Cardiac septum (tissue), 1 donor: Measurements from ENCODE around the gene CRIM1. TPM values are rescaled to one million over a fixed set of nuclear protein-coding genes. Genes with fewer than 3 reads are reported as not detected.

Source experiments
- DNase-seq: peaks from one replicate; pipeline ENCODE4 v3.0.0-alpha.2; 2020; ENCODE audit warnings: low spot score
- intact Hi-C: fragments of 100-400 bp; cut with DNase I; formaldehyde crosslinking; loops from one replicate; pipeline ENCODE4 v1.14.0; 2022
- total RNA-seq: library from RNA; stranded (reverse); fragmentation: NEBNext Ultra II Directional; extraction: Animal tissue kit (Norgen Biotek cat#: 25700); gene quantifications from one replicate; pipeline ENCODE4 v1.2.1, GENCODE V29; 2021
- donor health status: DM: no; HTN: no; CAD: no.

The CRIM1 gene
- total RNA-seq, 1 donor from 2014 or later: 125 TPM

DNA sequence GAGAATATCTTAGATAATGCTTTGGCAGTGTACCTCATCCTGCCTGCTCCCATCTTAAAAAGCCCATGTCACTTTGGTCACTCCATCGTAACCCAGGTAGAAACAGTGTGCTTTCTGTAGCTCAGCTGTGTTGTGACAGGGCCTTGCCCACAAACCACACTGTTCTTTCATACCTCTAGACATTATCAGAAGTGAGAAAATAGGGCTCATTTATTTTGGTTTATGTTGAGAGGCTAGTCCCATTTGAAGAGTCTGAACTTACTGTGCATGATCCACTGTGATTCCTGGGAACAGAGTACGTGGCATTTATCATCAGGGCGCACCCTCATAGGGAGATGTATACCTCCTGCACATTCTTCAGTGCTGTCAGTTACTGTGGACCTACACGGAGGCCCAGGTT is 172.7 kb downstream of the CRIM1 start:
- intact Hi-C loops: no loop called here
- no peak for DNase-seq

- DNase-seq: no peak
- intact Hi-C loops: no loop called here
These were observed 173.3 kb downstream of the CRIM1 start for GRCh38 chr2:36528766-36529392.

DNA sequence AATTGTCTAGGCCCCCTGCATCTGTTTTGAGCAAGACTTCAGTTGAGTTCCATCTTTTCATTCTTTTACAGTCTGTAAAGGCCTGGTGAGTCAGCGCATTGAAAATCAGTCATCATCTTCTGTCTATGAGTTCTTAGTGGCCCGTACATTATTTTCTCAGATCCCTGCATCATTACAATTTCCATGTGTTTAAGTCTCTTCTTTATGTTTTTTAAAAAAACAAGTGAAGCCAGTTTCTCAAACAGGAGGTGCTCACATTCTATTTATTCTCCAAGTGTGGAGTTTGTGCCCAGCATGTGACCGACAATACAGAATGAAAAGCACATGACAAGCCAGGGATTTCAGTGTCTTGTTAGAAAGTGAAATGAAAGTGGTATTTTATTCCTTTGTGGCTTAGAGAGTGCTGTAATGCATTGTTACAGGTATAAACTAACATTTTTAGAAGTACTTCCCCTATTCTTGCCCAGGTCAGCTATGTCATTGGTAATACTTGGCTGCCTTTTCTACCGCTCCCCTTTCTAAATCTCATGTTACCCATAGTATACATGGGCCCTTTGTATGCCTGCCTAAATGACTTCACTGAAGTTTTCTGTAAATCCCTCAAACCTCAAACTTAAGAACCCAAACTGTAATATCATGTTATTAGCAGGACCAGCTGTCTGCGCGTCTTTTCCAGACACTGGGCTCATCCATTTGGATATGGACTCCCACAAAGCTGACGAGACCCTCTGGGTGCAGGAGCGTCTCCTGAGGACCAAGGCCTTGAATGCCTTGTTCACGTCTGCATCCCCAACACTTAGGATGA is 174.8 kb downstream of the CRIM1 start:
- no peak for DNase-seq
- intact Hi-C loops: no loop called here

DNA sequence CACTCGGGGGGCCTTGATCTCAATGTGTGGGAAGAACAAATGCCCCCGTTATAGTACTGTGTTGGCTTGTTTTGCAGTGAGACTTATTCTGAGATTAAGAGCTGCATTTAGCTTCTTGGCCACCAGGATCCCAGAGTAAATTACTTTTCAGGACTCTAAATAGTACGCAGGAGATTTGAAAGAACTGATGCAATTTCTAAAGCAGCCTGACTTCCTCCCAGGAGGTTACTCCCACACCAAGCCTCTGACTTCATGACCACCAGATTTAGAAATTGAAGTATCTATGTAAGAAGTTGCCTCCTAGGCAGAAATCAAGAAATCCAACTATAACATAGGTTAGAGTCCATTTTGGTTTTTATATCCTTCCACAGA is 175.4 kb downstream of the CRIM1 start:
- DNase-seq: no peak
- intact Hi-C loops: no loop called here

- no peak for DNase-seq
- intact Hi-C loops: no loop called here
These were observed 178.8 kb downstream of the CRIM1 start for GRCh38 chr2:36534275-36534799.

DNA sequence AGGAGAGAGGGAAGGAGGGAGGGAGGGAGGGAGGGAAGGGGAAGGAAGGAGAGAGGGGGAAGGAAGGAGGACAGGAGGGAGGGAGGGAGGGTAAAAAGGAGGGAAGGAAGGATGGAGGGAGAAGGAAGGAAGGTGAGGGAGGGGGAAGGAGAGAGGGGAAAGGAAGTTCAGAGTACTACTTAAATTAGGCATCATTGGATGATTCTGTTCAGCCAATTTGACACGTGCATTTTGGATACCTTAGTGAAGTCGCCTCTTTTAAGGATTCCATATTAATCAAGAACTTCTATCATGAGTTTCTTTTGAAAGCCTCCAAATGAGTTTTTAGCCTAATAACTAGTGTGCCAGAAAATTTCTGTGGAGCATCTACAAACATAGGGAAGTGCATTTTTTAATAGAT is 179.5 kb downstream of the CRIM1 start:
- intact Hi-C loops: no loop called here
- no peak for DNase-seq

DNA sequence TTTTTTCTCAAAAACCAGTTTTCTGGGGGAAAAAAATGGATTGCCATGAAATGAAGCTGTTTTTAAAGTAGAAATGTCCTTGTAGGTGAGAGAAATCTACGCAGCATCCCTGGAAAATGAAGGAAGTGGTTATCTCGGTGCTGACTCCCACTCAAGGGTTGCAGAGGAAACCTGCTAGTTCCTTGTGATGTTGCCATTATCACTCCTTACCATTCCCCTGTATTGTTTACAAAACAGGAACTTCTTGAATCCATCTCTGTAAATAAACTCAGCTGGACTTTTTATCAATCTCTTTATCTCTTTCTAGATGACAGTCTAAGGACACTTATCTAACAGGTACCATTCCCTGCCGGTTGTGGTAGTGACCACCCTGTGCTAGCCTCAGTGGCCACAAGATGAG is 181.2 kb downstream of the CRIM1 start:
- intact Hi-C loops: no loop called here

DNA sequence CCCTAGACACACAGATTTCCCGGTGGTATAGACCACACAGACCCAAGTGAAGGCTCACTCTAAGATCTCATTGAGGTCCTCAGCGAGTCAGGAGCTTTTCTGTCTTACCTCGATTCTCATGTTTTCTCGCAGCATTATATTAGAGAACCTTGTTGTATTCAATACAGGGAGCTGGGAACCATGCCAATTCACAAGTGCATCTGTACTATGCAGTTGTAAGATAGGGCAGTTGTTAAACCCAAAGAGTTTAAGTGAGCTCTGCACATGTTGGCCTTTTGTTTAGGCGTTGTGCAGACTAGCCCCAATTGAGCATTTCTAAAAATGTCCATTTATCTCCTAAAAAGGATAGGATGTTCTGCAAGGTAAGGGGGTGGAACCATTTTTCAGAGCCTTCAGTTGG is 182.8 kb downstream of the CRIM1 start:
- DNase-seq: no peak
- intact Hi-C loops: no loop called here

More for the DNA sequence above, 181.2 kb downstream of the CRIM1 start:
- DNase-seq: no peak

- intact Hi-C loops: loop anchor here (5.0 kb wide), 1 partner anchor 43 kb away; no protein-coding TSS in a partner anchor
These were observed 184.1 kb downstream of the CRIM1 start for GRCh38 chr2:36539631-36540030.

DNA sequence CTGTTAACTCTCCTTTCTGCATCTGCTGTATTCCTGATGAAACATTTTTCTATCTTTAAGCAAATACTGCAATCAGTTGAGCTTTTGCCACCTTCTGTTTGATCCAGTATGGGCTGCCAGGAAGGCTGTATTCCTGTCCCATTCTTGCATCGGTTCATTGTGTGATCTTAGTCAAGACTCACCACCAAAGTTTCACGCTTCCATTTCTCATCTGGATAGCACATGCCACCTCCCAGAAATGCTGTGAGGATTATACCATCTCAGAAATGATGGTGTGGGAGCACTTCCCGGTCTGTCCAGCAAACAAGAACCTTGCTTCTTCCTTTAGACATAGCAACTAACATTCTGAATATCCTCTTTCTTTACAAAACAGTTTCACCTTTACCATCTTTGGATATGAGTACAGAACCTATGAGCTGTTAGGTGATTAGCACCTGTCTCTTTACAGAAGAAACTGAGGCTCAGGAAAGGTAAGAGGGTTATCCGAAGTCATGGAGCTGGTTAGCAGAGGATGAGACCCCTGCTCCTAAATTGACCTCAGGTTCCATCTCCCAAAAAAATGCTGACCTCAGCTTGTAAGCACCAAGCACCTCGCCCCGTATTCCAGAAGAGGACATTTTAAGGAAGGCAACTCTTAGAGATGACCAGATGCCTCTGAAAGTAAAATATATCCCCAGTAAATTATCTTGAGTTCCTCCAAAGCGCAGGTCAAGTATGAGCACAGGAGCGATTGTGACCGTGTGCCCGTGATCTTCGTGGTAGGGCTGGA is 185.6 kb downstream of the CRIM1 start:
- intact Hi-C loops: loop anchor here (5.0 kb wide), 1 partner anchor 41 kb away; no protein-coding TSS in a partner anchor
- DNase-seq: no peak

More at GRCh38 chr2:36539631-36540030, 184.1 kb downstream of the CRIM1 start:
- DNase-seq: no peak

GRCh38 chr2:36541891-36542595 is 186.5 kb downstream of the CRIM1 start:
- intact Hi-C loops: loop anchor here (5.0 kb wide), 1 partner anchor 40 kb away; no protein-coding TSS in a partner anchor
- no peak for DNase-seq

DNA sequence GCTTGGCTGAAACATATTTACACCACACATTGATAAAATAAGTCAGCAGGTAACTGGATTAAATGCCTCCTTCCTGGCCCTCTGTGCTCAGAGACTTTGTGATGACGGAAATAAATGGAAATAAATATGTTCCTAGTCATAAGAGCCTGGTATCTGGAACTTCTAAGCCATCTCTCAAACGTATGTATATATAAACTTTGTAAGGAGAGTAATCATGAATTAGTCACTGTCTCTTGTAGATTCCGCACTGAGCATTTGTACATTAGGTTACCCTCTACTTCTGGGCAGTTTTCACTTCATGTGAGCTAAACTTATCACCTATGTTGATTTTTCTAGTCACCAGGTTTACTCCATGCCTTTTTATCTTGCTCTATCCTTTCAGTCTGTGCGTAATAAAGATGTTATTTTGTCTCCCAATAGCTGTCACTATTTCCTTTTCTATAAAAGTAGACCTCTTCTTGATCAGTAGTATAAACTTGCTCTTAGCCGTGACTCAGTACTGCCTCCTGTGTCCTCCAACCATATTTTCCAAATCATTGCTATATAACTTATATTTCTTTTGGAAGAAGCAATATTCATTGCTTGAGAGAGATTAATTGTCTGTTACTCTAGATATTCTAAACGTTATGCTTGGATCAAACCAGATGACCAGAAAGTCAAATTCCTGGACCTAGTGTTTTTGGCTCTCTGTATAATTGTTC is 189.2 kb downstream of the CRIM1 start:
- intact Hi-C loops: loop anchor here (5.0 kb wide), 2 partner anchors 38 to 53 kb away; partner anchors contain the start of gene FEZ2
- DNase-seq: no peak

GRCh38 chr2:36545871-36546416 is 190.4 kb downstream of the CRIM1 start:
- intact Hi-C loops: loop anchor here (5.0 kb wide), 1 partner anchor 51 kb away; the partner anchor contains the start of gene FEZ2
- DNase-seq: no peak

DNA sequence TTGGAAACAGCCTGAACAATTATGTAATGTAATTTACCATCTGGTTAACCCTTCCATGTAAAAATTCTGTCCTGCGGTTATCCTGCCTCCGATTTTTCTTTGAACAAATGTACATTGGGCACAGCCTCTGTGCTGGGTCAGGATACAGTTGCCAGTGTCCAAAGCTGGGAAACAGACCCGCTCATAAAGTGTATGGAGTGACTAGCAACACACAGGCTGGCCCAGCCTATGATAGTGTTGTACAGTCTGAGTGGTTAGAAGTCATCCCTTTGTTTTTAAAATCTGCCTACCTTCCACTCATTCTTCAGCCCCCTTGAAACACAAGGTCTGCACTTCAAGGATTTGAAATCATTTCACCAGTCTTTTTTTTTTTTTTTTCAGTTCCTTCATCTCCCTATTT is 192.3 kb downstream of the CRIM1 start:
- intact Hi-C loops: loop anchor here (5.0 kb wide), 1 partner anchor 49 kb away; the partner anchor contains the start of gene FEZ2
- DNase-seq: no peak

GRCh38 chr2:36549165-36549574 is 193.6 kb downstream of the CRIM1 start:
- intact Hi-C loops: loop anchor here (5.0 kb wide), 1 partner anchor 48 kb away; the partner anchor contains the start of gene FEZ2
- DNase-seq: no peak

DNA sequence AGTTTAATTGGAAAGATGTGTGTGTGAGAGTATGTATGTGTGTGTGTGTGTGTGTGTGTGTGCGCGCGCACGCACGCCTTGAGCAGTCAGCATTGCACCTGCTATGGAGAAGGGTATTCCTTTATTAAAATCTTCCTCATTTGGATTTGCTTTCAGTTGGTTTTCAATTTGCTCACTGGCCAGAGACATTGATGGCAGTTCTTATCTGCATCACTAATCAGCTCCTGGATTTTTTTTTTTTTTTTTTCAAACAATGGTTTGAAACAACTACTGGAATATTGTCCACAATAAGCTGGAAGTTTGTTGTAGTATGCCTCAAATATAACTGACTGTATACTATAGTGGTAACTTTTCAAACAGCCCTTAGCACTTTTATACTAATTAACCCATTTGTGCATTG is 194.4 kb downstream of the CRIM1 start:
- no peak for DNase-seq
- intact Hi-C loops: no loop called here

GRCh38 chr2:36553683-36554082 is 198.1 kb downstream of the CRIM1 start:
- DNase-seq: no peak
- intact Hi-C loops: no loop called here

DNA sequence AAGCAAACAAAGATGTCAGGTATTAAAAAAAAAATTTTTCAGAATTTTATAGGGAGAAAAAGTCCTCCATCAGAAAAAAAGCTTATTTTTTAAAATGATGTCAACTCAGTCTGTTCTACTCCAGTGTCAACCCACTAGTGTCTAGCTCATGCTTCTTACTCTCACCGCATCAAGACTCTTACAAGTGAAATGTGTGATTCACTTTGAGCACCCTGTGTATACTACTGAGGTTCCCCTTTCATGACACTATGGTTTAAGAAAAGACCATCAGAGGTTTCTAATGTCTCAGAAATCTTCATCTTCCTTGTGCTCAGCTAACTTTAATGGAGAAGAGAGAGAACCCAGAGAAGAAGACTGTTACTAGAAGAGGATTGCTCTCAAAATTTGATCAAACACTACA is 199.0 kb downstream of the CRIM1 start:
- DNase-seq: no peak
- intact Hi-C loops: no loop called here
